Fibroblast of mammary gland (primary cell): ENCODE measurements around the gene KRT20.

Source experiments
- DNase-seq: peaks from one replicate; pipeline ENCODE4 v3.0.0-alpha.2; 2010; ENCODE audit warnings: low read depth
- H3K4me3 ChIP-seq: 2 replicates; pipeline ENCODE4 v1.5.1; 2011; ENCODE audit warnings: low read depth, mild to moderate bottlenecking, low read length, moderate library complexity; ENCODE audit not compliant: control insufficient read depth
- CTCF ChIP-seq: conservative IDR thresholded peaks from 2 replicates; pipeline ENCODE4 v1.5.1; 2011; ENCODE audit warnings: low read depth, low read length, inconsistent platforms; ENCODE audit not compliant: control insufficient read depth, insufficient read depth

KRT20 gene

GRCh38 chr17:40909755-40910154, 24.7 kb upstream of the KRT20 start:
- TF ChIP-seq CTCF, result no peak
- peak; percentile 93 for DNase-seq
- H3K4me3 ChIP-seq, result no peak overlapping the region

GRCh38 chr17:40909351-40909750, 24.3 kb upstream of the KRT20 start:
- peak; percentile 75 for TF ChIP-seq CTCF
- H3K4me3 ChIP-seq, result no peak overlapping the region
- DNase-seq, result peak; percentile 97

- no peak for DNase-seq
Observed at GRCh38 chr17:40906613-40907012, 21.6 kb upstream of the KRT20 start.

DNA sequence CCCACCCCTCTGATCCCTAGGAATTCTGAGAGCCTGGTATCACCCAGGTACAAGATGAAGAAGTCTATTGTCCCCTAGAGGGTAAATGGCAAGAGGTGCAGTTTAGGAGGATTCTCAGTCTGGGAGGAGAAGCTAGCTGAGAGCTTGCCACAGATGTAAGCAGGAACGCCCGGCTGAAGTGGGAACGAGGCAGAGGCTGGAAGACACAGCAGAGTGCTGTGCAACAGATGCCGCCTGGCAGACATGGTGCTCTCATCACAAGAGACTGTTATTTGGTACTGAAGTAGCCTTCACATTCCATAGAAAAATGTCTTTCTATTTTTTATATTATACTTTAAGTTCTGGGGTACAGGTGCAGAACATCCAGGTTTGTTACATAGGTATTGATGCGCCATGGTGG, 20.3 kb upstream of the KRT20 start:
- DNase-seq, result no peak
- H3K4me3 ChIP-seq, result no peak overlapping the region
- no peak for TF ChIP-seq CTCF

More at GRCh38 chr17:40906613-40907012, 21.6 kb upstream of the KRT20 start:
- TF ChIP-seq CTCF, result no peak
- H3K4me3 ChIP-seq, result no peak overlapping the region

GRCh38 chr17:40903129-40903847, 18.2 kb upstream of the KRT20 start:
- peak; percentile 80 for DNase-seq
- TF ChIP-seq CTCF, result no peak
- H3K4me3 ChIP-seq, result no peak overlapping the region

DNA sequence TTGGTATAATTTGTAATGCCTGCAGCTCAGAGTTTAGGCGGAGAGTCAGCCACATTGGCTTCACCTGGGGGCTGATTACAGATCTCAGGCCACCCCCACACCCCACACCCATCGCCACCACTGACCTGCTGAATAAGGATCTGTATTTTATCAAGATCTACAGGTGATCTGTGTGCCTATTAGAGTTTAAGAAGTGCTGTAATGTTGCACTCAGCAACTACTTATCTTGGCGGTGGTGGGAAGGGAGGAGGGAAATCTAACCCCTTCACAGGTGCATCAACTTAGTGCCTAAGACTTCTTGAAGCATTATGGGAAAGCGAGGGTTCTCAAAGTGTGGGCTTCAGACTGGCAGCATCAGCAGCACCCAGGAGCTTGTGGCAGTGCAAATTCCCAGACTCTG, 17.5 kb upstream of the KRT20 start:
- TF ChIP-seq CTCF, result no peak
- no peak for DNase-seq
- no peak overlapping the region for H3K4me3 ChIP-seq
